HG03108 (cell line): ENCODE results near the gene CMTM4.

Experiments used
- ATAC-seq: cut with Tn5 transposase; IDR thresholded peaks from one replicate; pipeline ENCODE4 v1.9.1; 2021; ENCODE audit warnings: moderate library complexity; ENCODE audit not compliant: unreplicated experiment

The CMTM4 gene

DNA sequence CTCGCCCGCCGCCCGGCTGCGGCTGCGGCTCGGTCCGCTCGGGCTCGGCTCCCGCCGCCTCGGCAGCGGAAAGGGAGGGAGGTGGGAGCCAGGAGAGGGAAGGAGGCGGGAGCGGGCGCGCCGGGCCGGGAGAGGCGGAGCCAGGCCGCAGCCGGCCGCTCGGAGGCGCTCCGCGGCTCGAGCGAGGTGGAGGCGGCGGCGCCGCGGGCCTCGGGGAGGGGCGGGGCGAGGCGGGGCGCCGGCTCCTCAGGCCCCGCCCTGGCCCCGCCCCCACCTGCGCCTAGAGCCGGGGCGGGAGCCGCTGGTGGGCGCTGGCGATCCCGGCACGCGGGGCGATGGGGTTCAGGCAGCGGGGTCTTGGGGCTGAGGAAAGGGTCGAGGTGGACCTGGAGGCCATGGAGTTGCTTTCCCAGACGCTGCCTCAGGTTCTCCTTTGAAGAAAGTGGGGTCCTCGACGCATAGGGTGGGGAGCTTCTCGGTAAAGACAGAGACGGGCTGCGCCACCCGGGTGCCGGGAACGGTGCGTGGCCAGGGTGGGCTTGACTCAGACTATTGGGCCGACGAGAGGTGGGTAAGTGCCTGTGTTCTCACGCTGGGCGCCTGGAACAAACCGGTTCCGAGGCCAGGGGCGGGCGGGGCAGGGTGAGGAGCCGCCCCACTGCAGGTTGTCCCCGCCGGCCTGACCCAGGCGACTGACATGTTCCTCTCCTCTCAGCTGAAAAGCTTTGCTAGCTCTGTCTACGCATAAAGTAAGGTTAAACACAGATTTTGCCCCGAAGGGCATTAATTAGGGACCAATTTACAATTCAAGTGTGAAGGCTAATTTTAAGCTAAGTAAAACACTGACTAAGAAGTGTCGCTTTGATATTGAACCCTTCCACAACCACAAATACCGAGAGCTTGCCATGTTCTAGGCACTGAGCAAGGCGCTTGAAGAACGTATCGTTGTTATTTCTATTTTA lies at the start of gene CMTM4:
CMTM4 (minus strand) TSS at position 75 of the 962 bp plus-strand sequence. CDS start 218 bp downstream, outside the sequence.
- peak; percentile 85 for ATAC-seq

DNA sequence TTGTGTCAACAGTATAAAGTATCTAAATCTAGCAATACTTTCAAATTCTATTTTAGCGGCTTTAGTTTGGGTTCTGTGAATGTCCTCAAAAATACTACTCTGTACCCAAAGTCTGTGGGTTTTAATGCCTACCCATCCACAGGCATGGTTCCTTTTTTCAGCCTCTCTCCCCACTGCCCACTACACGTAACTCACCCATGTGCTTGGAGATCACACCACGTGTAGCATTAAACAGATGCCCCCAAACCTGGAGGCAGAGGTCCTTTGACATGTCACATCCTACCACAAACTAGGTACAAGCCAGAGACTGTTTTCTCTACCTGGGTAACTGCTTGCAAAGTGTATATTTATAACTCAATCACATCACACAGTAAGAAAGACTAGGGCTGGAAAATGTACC lies 49.5 kb upstream of the CMTM4 start:
- ATAC-seq: no peak

DNA sequence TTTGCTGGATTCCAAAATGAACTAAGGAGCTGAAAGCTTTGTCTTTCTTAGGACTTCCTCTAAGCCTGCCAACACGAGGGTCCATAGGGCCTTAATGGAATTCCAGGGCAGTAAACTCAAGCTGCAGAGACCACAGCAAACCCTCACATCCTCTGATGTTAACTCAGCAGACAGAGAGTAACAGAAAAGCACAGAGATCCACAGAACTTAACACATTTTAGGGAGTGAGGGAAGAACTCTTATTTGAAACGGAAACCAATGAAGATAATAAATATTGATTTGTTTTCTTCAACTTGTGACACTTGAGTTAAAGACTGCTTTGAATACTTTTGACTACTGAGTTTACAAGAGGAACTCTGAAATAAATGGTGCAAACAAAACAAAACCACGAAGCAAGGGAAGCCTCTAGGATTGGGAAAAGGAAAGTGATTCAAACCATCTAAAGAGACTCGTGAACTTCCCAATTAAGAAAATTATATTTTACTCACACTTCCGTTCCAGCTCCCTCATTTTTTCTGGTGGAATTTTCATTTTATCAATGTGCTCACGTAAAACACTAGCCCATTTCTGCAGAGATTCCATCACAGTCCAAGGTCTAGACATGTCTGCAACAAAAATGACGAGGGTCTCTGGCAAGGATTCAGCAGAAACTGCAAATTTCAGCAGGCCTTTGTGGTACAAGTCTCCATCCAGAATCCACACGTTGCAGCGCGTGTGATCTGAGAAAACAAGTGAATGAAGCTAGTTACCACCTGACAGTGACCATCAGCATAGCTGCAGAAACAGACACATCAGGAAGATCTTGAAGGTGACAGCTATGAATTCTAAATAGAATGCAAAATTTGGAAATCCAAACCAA lies 45.6 kb upstream of the CMTM4 start:
- no peak for ATAC-seq

DNA sequence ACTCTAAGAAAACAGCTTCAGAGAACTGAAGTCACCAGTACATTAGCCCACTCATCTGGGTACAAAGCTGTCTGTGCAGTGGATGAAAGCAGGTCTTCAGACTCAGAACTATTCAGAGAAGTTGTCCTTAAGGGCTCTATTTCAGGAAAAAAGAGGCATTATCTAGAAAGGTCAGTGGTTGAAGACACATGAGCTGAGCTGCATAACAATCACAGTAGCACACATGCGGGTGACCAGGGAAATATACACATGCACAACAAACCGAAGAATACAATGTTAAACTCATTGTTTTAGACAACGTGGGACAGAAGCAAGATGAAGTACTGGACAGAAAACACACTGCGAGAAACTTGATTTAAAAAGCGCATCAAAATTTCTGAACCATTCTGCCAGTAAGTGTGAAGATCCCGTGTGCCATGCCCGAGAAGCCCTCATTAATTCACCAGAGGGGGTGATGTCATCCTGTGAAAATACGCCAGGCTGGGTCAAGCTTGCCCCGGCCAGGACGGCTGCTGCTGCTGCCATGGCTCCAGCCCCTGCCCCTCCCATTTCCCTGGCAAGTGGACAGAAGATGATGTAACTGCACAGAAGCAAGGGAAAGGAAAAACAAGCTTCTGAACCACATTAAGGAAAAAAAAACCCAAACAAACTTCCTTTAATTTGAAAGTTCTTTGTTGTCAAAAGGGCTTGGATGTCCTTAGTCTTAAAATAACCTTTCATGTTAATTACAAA lies 44.8 kb upstream of the CMTM4 start:
- no peak for ATAC-seq

DNA sequence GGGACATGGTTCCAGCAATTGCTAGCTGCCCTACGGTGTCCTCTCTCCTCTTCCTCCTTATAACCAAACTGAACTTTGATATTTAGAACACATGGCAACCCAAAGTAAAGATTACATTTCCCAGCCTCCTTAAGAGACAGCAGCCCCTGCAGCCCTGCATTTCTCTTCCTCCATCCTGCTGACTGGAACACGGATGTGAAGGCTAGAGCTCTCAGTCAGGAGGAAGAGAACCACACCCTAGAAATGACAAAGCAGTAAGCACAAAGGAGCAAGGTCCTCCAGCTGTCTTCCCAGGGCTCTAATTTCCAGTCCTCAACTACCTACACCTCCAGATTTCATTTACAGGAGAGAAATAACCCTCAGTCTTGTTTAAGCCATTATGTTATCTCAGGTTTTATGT lies 44.0 kb upstream of the CMTM4 start:
- ATAC-seq: no peak

DNA sequence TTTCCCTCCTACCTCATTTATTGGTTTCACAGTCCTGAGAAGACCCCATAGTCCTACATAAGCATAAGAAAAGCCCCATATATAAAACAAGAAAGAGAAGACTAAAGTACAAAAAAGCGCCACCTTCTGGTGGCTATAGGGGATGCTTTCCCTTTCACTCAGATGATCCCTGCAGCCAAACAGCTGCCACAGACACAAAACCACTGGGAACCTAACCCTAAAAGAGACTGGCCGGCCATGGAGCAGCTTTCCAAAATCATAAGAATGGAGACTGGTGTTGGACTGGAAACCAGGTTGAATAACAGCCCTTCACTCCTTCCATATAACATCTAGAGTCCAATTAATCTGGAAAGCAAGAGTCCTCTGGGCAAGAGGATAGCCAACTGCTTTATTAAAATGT lies 43.5 kb upstream of the CMTM4 start:
- ATAC-seq: no peak

DNA sequence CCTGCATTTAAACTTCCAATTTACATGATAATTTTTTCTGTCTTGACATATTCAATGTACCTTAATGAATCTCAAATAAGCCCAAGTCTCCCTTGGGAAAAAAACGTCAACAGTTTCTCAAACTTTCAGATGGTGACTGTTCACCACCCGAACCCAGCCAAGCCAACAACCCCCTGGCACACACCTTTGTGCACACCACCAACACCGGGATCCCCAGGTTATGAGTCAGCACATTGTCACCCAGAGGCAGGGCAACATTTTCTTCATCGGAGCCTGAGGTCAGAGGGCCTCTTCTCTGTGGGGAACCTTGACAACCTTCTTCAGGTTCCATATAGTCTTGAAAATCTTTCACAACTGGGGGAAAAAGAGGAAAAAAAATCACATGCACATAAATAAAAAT lies 39.3 kb upstream of the CMTM4 start:
- ATAC-seq: no peak

DNA sequence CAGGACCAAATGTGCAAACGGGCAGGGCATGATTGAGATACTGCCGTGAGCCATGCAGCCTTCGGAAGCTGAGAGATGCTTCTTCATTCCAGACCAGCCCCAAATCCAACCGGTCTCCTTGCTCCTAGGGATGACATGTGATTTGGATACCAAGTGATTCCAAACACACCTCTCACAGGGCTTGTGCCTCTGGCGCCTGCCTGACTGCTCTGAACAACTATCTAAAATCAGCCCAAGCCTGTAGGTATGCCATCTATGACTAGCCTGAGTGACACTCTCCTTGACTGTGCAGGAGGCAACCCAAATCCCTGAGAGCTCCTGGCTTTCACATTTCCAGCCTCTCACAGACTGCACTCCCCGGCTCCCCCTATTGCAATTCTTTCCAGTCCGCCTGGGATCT lies 34.6 kb upstream of the CMTM4 start:
- ATAC-seq: no peak

DNA sequence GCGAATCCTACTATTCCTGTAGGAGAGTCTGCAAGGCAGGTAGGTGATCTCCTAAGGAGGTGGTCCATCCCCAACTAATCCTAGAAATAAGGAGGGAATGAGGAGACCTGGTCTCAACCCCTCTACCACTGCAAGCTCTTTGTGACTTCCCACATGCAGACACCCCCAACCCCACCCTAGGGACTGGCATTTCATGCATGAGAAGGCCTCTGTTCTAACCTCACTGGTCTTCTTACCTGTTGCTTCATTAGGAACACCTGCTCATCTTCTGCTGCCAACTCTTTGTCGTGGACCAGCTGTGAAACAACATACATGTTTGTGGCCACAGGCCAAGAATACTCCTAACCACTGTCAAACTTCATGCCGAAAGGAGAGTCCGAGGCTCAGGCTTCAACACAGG lies 32.3 kb upstream of the CMTM4 start:
- no peak for ATAC-seq

DNA sequence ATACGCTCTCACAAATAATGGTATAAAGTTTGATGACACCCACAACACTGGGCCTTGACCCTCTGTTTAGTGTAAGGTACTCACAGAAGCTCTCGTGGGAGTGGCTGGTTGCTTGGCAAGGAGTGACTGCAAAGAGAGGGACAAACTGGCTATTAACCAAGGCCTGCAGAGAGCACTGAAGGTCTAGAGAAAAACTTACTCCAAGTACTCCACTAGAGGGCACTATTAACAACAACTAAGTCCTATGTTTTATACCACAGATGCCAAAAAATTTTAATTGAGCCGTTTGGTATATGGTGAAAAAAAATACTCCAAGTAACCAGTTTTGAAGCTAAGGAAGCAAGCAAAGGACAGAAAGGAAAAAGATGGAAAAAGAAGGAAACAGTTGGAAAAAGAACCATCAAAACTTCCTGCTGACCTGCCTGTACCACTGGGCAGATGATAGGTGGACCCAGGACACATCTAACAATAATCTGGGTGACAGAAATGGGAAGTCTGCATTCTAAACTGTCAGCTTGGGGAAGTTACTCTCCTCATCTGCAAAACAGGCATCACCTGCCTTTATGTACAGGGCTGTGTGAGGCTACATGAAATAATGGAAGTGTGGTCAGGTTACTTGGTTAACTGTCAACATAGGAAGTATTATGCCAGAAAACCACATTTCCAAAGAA lies 31.7 kb upstream of the CMTM4 start:
- ATAC-seq: no peak

DNA sequence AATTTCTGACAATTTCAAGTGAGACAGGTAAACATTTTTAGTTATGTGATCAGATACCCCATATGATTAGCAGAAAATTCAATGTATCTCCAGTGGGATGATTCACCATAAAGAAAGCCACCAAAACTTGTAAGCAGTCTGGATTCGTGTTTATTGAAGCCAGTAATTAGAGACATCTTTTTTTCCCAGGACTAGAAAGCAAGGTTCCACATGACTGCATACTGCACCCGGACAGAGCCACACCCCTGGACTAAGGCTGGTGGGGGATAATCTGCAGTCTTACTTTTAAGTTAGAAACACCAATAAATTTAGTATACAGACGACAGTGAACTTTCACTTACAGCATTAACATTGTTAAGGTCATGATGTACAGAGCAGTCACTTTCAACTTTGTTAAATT lies 24.2 kb upstream of the CMTM4 start:
- no peak for ATAC-seq

DNA sequence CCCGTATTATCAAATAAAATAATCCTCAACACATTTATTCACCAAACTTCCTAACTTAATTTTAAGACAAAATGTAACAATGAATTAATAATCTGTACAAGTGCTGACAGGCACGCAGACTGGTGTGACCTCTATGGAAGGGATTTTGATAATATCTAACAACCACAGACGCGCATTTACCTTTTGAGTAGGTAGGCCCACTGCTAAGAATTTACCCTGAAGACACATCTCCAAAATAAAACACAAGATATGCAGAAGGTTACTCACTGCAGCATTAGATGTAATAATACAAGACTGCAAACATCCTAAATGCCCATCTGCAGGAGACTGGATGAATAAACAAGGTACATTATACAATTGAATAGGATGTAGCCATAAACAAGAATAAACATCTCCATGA lies 22.7 kb upstream of the CMTM4 start:
- ATAC-seq: no peak

DNA sequence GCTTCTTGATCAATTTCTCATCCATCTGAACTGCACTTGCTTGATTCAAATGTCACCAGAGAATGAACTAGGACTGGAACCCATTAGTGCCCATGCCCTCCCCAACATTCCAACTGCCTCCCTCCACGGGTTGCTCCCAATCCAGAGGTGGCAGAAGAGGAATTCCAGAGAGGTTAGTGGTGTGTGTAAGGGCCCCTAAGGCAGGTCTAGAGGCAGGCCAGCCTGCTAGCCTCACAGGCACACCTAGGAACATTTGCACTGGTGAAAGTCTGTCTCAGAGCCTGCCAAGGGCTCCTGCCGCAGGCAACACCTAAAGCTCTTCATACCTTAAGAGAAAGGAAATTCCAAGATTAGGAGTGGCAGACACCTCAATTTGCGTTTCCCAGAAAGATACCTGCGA lies 21.2 kb upstream of the CMTM4 start:
- ATAC-seq: no peak

DNA sequence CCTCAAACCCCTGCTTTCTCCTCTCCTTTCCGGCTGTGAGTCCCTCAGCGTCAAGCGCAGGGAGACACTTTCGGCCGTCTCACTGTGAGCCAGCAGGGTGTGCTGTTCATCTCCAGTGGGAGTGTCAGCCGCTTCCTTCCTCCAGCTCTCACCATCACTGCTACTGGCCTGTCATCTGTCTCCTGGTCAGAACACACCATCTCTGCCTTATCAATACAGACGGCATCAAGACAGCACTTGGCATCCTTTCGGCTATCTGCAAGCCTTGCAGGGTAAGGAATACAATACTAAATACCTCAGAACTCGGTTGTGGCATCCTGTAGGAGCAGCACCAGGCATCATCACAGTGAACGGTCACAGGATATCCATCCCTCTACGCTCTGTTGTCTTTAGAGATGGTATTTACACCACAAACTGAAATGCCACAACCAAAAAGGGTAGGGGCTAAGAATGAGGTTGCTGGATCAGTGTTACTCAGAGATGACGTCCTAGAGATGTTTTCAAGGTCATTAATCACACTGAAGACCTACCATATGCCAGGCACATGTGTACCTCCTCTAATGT lies 20.7 kb upstream of the CMTM4 start:
- ATAC-seq: no peak

DNA sequence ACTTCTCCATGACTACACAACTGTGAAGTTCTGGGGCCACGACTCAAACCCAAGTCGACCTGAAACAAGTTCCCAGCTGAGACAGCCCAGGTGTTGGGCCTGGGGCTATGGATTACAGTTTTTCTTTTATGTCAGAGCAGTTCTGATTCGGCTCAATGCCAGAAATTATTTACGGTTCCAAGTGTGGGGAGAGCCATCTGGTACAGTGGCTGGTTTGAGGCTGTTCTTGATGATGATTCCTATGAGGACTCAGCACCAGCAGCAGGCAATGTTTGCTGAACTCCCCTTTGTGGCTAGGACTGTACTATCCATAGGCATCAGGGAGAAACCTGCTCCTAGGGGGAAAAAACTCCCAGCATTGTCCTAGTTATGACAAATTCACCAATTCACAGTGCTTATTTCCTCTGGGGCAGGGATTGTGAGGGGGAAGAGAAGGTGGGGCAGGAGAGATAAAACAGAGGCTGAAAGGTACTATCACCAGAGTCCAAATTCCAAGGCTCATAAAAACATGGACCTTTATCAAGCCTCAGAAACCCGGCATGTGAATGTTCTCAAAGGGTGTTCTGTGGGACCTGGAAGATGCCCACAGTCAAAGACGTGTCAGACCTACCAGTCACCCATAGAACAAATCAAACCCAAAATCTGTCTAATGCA lies 18.2 kb upstream of the CMTM4 start:
- no peak for ATAC-seq

DNA sequence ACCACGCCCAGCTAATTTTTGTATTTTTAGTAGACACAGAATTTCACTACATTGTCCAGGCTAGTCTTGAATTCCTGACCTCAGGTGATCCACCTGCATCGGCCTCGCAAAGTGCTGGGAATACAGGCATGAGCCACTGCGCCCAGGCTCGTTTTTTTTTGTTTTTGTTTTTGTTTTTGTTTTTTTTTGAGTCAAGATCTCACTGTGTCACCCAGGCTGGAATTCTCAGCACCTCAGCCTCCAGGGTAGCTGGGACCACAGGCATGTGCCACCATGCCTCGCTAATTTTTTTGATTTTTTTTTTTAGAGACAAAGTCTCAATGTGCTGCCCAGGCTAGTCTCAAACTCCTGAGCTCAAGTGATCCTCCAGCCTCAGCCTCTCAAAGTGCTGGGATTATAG lies 17.5 kb upstream of the CMTM4 start:
- ATAC-seq: no peak

DNA sequence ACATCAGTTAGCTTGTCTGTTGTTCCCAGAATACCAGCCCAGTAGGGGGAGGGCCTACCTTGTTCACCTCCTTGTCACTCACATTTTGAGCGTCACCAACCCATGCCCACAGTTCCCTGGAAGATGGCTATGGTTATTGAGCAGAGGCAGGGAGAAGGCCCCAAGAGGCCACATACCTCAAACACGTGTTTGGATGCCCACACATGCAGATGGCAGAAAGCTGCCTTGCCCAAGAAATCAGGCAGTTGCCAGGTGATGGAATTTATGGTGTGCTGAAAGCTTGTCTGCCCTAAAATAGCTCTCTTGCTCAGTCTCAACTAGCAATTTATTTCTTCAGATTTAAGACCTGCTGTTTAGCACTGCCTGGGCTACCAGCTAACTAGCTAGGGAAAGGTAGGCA lies 16.5 kb upstream of the CMTM4 start:
- no peak for ATAC-seq

DNA sequence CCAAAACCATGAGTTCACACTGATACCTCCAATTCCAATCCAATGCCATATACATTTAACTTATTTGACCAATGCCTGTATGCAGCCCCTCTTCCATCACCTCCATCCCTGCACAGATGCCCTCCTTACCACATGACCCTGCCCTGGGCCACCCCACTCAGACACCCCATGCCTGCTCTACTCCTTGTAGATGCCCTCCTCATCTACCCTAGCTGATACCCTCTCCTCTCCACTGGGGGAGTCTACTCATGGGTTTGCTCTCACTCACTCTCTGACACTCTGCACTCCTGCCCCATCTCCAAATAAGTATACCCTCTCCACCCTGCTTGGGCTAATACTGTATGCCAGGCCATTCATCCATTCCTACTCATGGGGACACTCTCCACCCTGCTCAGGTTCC lies 16.0 kb upstream of the CMTM4 start:
- ATAC-seq: no peak

DNA sequence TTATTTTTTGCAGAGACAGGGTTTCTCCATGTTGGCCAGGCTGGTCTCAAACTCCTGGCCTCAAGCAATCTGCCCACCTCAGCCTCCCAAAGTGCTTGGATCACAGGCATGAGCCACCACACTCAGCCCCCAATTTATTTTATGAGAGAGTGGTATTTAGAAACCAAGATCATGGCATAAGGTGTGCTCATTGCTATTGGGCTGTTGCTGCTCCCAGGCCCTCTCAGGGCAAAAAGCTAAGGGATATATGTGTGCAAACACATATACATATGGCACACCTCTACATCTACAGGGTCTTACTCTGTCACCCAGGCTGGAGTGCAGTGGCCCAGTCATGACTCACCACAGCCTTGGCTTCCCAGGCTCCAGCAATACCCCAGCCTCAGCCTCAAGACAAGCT lies 15.0 kb upstream of the CMTM4 start:
- no peak for ATAC-seq

DNA sequence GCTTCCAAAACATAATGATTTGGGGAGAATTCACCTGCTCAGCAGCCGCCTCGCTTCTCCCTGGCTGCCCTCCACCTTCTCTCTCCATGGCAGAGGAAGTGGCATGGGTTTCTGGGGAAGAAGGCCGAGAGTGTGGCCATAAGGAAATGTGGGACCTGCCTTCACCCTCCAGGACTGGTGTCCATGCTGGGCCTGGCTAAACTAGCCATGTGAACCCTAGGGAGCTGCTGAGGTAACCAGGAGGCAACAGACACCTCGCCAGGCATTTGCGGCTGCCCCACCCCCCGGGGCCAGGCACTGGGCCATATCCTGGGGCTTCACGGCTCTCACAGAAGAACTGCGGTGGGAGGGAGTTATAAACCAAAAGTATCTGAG lies 9.9 kb upstream of the CMTM4 start:
- no peak for ATAC-seq
